C4-2B (cell line): ENCODE results near the gene PRODH.

Source experiments
- ZFX ChIP-seq: fragments of 450-650 bp; IDR thresholded peaks from 2 replicates; pipeline ENCODE4 v1.6.1; 2017
- TF ChIP-seq, protein P1 (sequence below): fragments of 450-650 bp; conservative IDR thresholded peaks from 2 replicates; pipeline ENCODE4 v1.5.1; 2017; ENCODE audit warnings: mild to moderate bottlenecking

GRCh38 chr22:18976197-18976751 is 40.2 kb upstream of the PRODH start:
- TF ChIP-seq, protein P1, sequence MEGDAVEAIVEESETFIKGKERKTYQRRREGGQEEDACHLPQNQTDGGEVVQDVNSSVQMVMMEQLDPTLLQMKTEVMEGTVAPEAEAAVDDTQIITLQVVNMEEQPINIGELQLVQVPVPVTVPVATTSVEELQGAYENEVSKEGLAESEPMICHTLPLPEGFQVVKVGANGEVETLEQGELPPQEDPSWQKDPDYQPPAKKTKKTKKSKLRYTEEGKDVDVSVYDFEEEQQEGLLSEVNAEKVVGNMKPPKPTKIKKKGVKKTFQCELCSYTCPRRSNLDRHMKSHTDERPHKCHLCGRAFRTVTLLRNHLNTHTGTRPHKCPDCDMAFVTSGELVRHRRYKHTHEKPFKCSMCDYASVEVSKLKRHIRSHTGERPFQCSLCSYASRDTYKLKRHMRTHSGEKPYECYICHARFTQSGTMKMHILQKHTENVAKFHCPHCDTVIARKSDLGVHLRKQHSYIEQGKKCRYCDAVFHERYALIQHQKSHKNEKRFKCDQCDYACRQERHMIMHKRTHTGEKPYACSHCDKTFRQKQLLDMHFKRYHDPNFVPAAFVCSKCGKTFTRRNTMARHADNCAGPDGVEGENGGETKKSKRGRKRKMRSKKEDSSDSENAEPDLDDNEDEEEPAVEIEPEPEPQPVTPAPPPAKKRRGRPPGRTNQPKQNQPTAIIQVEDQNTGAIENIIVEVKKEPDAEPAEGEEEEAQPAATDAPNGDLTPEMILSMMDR = no peak
- no peak for TF ChIP-seq ZFX
